Gastrocnemius medialis (tissue), 4 donors: ENCODE measurements around the gene BICDL1. TPM values are rescaled to one million over a fixed set of nuclear protein-coding genes. Genes with fewer than 3 reads are reported as not detected.

Source experiments
- ATAC-seq, 2 donors: fragments of 150-250 bp; one replicate each; pipeline ENCODE4 v1.9.1; 2016
- DNase-seq, 2 donors: peaks; one replicate each; pipeline ENCODE4 v3.0.0-alpha.2; 2019
- H3K27ac ChIP-seq, 4 donors: fragments of 200-600 bp; sonication (generic); 1 replicate in 1 of 4; 2 replicates in 3 of 4; pipeline ENCODE4 v1.5.1; 2016 to 2018; ENCODE audit warnings: mild to moderate bottlenecking in 2 of 4, moderate library complexity in 1 of 4
- H3K27me3 ChIP-seq, 3 donors: fragments of 200-600 bp; sonication (generic) in 2 of 3; 1 replicate in 1 of 3; 2 replicates in 2 of 3; pipeline versions ENCODE4 v1.5.1 to v1.6.0; 2016 to 2019; ENCODE audit warnings: mild to moderate bottlenecking in 1 of 3, moderate library complexity in 1 of 3
- H3K36me3 ChIP-seq, 2 donors: fragments of 200-600 bp; sonication (generic) in 1 of 2; one replicate each; pipeline ENCODE4 v1.5.1; 2017 to 2018
- H3K4me1 ChIP-seq, 2 donors: fragments of 200-600 bp; sonication (generic) in 1 of 2; one replicate each; pipeline ENCODE4 v1.5.1; 2016 to 2017; ENCODE audit warnings: mild to moderate bottlenecking in 2 of 2
- H3K4me3 ChIP-seq, 4 donors: fragments of 200-600 bp; sonication (generic) in 3 of 4; 1 replicate in 1 of 4; 2 replicates in 3 of 4; pipeline ENCODE4 v1.5.1; 2016 to 2019; ENCODE audit warnings: mild to moderate bottlenecking in 2 of 4
- H3K9me3 ChIP-seq, 3 donors: fragments of 200-600 bp; sonication (generic) in 2 of 3; 1 replicate in 1 of 3; 2 replicates in 2 of 3; pipeline ENCODE4 v1.5.1; 2016 to 2019
- CTCF ChIP-seq, 5 experiments: fragments of 450-650 bp in 3 of 5; fragments of 200-600 bp in 2 of 5; sonication (generic) in 2 of 5; IDR thresholded peaks in 4 of 5; conservative IDR thresholded peaks in 1 of 5; 1 replicate in 4 of 5; 2 replicates in 1 of 5; pipeline ENCODE4 v1.5.1; 2016 to 2019; ENCODE audit warnings: antibody characterized with exemption in 5 of 5, mild to moderate bottlenecking in 3 of 5, moderate library complexity in 3 of 5
- POLR2A ChIP-seq, 2 donors: fragments of 450-650 bp; IDR thresholded peaks; one replicate each; pipeline ENCODE4 v1.6.1; 2017; ENCODE audit warnings: antibody characterized with exemption in 2 of 2, mild to moderate bottlenecking in 2 of 2, moderate library complexity in 2 of 2
- in situ Hi-C, 4 donors: fragments of 200-750 bp; cut with MboI; loops; one replicate each; pipeline versions ENCODE4 v1.15.0 to v1.8.0; 2017; ENCODE audit warnings: low sequenced_read_pairs in 4 of 4
- intact Hi-C: fragments of 100-400 bp; cut with DNase I; formaldehyde crosslinking; loops from one replicate; pipeline ENCODE4 v1.15.1; 2023; ENCODE audit warnings: low total_unique reads
- total RNA-seq, 4 donors: library from RNA; depleted of rRNA; stranded (reverse); fragments of >200 nt; gene quantifications; one replicate each; pipeline versions ENCODE4 v1.1.0 to v1.2.3, GENCODE V29; 2016

The BICDL1 gene
- total RNA-seq, 4 donors from 2014 or later = 0.93 to 1.4 TPM; not detected in 2

GRCh38 chr12:120130011-120130410, 141.0 kb downstream of the BICDL1 start:
- intact Hi-C loops (no loop called here), in situ Hi-C loops (no loop called here)
- DNase-seq = no peak
- no peak for TF ChIP-seq POLR2A (IDR thresholded peaks at IDR 0.05)
- no peak for TF ChIP-seq CTCF (IDR thresholded peaks at IDR 0.05 in 4 of 5, conservative IDR thresholded peaks at IDR 0.05 in 1 of 5)
- no peaks in the 10 kb centered on the region for H3K27me3 ChIP-seq
- H3K4me3 ChIP-seq = no peak overlapping the region
- H3K4me1 ChIP-seq = peaks cover 10 to 12% of the 10 kb centered on the region in 2 donors
- ATAC-seq = no peak
- H3K36me3 ChIP-seq = peaks cover 0 to 83% of the 10 kb centered on the region in 2 donors
- H3K9me3 ChIP-seq = no peaks in the 10 kb centered on the region
- no peak overlapping the region for H3K27ac ChIP-seq

- H3K4me3 ChIP-seq = no peak overlapping the region
- DNase-seq = no peak
- peaks cover 8 to 10% of the 10 kb centered on the region in 2 donors for H3K4me1 ChIP-seq
- H3K36me3 ChIP-seq = peaks cover 0 to 94% of the 10 kb centered on the region in 2 donors
- no peak overlapping the region for H3K27ac ChIP-seq
- no peak for ATAC-seq
- intact Hi-C loops = no loop called here
- in situ Hi-C loops = no loop called here
- no peaks in the 10 kb centered on the region for H3K27me3 ChIP-seq
- no peaks in the 10 kb centered on the region for H3K9me3 ChIP-seq
- TF ChIP-seq POLR2A (IDR thresholded peaks at IDR 0.05) = no peak
- TF ChIP-seq CTCF (IDR thresholded peaks at IDR 0.05 in 4 of 5, conservative IDR thresholded peaks at IDR 0.05 in 1 of 5) = no peak
These were observed 142.1 kb downstream of the BICDL1 start for GRCh38 chr12:120131116-120131515.

- DNase-seq (no peak), ATAC-seq (no peak)
- TF ChIP-seq POLR2A (IDR thresholded peaks at IDR 0.05) (no peak), CTCF (IDR thresholded peaks at IDR 0.05 in 4 of 5, conservative IDR thresholded peaks at IDR 0.05 in 1 of 5) (no peak)
- H3K36me3 ChIP-seq = peaks cover 0 to 99% of the 10 kb centered on the region in 2 donors
- in situ Hi-C loops (no loop called here), intact Hi-C loops (no loop called here)
- H3K4me1 ChIP-seq = no peaks in the 10 kb centered on the region
- H3K9me3 ChIP-seq = no peaks in the 10 kb centered on the region
- no peak overlapping the region for H3K27ac ChIP-seq
- no peak overlapping the region for H3K4me3 ChIP-seq
- H3K27me3 ChIP-seq = no peaks in the 10 kb centered on the region
These were observed 143.2 kb downstream of the BICDL1 start for GRCh38 chr12:120132054-120132836.

GRCh38 chr12:120132863-120133385, 143.9 kb downstream of the BICDL1 start:
- H3K4me3 ChIP-seq = no peak overlapping the region
- ATAC-seq = no peak
- H3K27ac ChIP-seq = no peak overlapping the region
- no peaks in the 10 kb centered on the region for H3K4me1 ChIP-seq
- TF ChIP-seq CTCF (IDR thresholded peaks at IDR 0.05 in 4 of 5, conservative IDR thresholded peaks at IDR 0.05 in 1 of 5) (no peak), POLR2A (IDR thresholded peaks at IDR 0.05) (no peak)
- intact Hi-C loops = no loop called here
- no peaks in the 10 kb centered on the region for H3K9me3 ChIP-seq
- DNase-seq = no peak
- in situ Hi-C loops = no loop called here
- no peaks in the 10 kb centered on the region for H3K27me3 ChIP-seq
- peaks cover 0 to 99% of the 10 kb centered on the region in 2 donors for H3K36me3 ChIP-seq
